GM18870 (cell line): ENCODE results near the gene TYRO3.

ENCODE experiments used
- ATAC-seq: cut with Tn5 transposase; IDR thresholded peaks from one replicate; pipeline ENCODE4 v1.9.1; 2021; ENCODE audit warnings: moderate library complexity; ENCODE audit not compliant: unreplicated experiment

Gene TYRO3

GRCh38 chr15:41603411-41603935 is 44.5 kb downstream of the TYRO3 start:
- no peak for ATAC-seq

- ATAC-seq = no peak
Observed at GRCh38 chr15:41603941-41604911, 45.2 kb downstream of the TYRO3 start.

GRCh38 chr15:41605566-41605965 is 46.6 kb downstream of the TYRO3 start:
- no peak for ATAC-seq

GRCh38 chr15:41606997-41607396 is 48.0 kb downstream of the TYRO3 start:
- ATAC-seq = no peak

GRCh38 chr15:41609123-41609522 is 50.1 kb downstream of the TYRO3 start:
- no peak for ATAC-seq

GRCh38 chr15:41610048-41610447 is 51.0 kb downstream of the TYRO3 start:
- no peak for ATAC-seq

GRCh38 chr15:41620536-41621199 is 61.7 kb downstream of the TYRO3 start:
- no peak for ATAC-seq

GRCh38 chr15:41621200-41622193 is 62.5 kb downstream of the TYRO3 start:
- ATAC-seq = no peak

GRCh38 chr15:41622901-41623300 is 63.9 kb downstream of the TYRO3 start:
- ATAC-seq = no peak

GRCh38 chr15:41627203-41627602 is 68.2 kb downstream of the TYRO3 start:
- no peak for ATAC-seq

- no peak for ATAC-seq
Observed at GRCh38 chr15:41629463-41629862, 70.5 kb downstream of the TYRO3 start.

GRCh38 chr15:41629883-41630282 is 70.9 kb downstream of the TYRO3 start:
- ATAC-seq = no peak

GRCh38 chr15:41630616-41631217 is 71.7 kb downstream of the TYRO3 start:
- ATAC-seq = no peak

- ATAC-seq = no peak
Observed at GRCh38 chr15:41631880-41632470, 73.0 kb downstream of the TYRO3 start.
